Upper lobe of left lung (tissue), 6 donors: ENCODE results near the gene CLEC4M. TPM values are rescaled to one million over a fixed set of nuclear protein-coding genes. Genes with fewer than 3 reads are reported as not detected.

Experiments
- ATAC-seq, 2 donors: fragments of 200-7000 bp; cut with Tn5 transposase; one replicate each; pipeline ENCODE4 v1.9.1; 2022; ENCODE audit warnings: mild to moderate bottlenecking in 2 of 2, moderate library complexity in 2 of 2; ENCODE audit not compliant: low FRiP score in 2 of 2
- DNase-seq, 2 donors: peaks; one replicate each; pipeline ENCODE4 v3.0.0-alpha.2; 2019 to 2020
- H3K27ac ChIP-seq, 4 donors: fragments of 200-600 bp; sonication (generic); one replicate each; pipeline ENCODE4 v1.5.1; 2016 to 2019
- H3K27me3 ChIP-seq, 4 donors: fragments of 200-600 bp; sonication (generic); one replicate each; pipeline ENCODE4 v1.5.1; 2017 to 2019
- H3K36me3 ChIP-seq, 4 donors: fragments of 200-600 bp; sonication (generic); one replicate each; pipeline ENCODE4 v1.5.1; 2016 to 2019
- H3K4me1 ChIP-seq, 4 donors: fragments of 200-600 bp; sonication (generic); one replicate each; pipeline ENCODE4 v1.5.1; 2018 to 2019
- H3K4me3 ChIP-seq, 4 donors: fragments of 200-600 bp; sonication (generic); one replicate each; pipeline ENCODE4 v1.5.1; 2017 to 2019; ENCODE audit warnings: mild to moderate bottlenecking in 2 of 4, moderate library complexity in 1 of 4
- H3K9me3 ChIP-seq, 4 donors: fragments of 200-600 bp; sonication (generic); one replicate each; pipeline ENCODE4 v1.5.1; 2018 to 2019
- EP300 ChIP-seq, 4 donors: sonication (generic); formaldehyde crosslinking; IDR thresholded peaks; one replicate each; pipeline ENCODE4 v1.5.1; 2017; ENCODE audit warnings: antibody characterized with exemption in 4 of 4, control low read depth in 2 of 4
- POLR2A ChIP-seq, 4 donors: fragments of 450-650 bp; IDR thresholded peaks; one replicate each; pipeline ENCODE4 v1.5.1; 2016 to 2017; ENCODE audit warnings: antibody characterized with exemption in 4 of 4, mild to moderate bottlenecking in 2 of 4
- POLR2AphosphoS5 ChIP-seq, 2 donors: sonication (generic); formaldehyde crosslinking; IDR thresholded peaks; one replicate each; pipeline ENCODE4 v1.5.1; 2017; ENCODE audit warnings: antibody characterized with exemption in 2 of 2
- WGBS, 2 donors: methylation state at CpG; one replicate each; pipeline ENCODE4 v1.1.5; 2017 to 2018; 5-methylcytosine and 5-hydroxymethylcytosine counted together
- total RNA-seq, 6 donors: library from RNA; depleted of rRNA in 4 of 6; stranded (reverse); fragments of >200 nt in 4 of 6; gene quantifications; one replicate each; pipeline versions ENCODE4 v1.1.0 to v1.2.1, GENCODE V29; 2016 to 2021
- TF ChIP-seq, protein P1 (sequence below), 6 experiments: fragments of 450-650 bp in 4 of 6; fragments of 200-600 bp in 2 of 6; sonication (generic) in 2 of 6; IDR thresholded peaks; one replicate each; pipeline ENCODE4 v1.5.1; 2016 to 2019; ENCODE audit warnings: antibody characterized with exemption in 6 of 6
- donor health status: DM: no; HTN: no; CAD: no; lungs with moderate emphysema.
- donor health status: DM: no; HTN: yes; CAD: no; lungs with severe emphysema.

The CLEC4M gene
- total RNA-seq, 6 donors from 2014 or later = 0.86 to 7.4 (median 3.1) TPM; not detected in 1

DNA sequence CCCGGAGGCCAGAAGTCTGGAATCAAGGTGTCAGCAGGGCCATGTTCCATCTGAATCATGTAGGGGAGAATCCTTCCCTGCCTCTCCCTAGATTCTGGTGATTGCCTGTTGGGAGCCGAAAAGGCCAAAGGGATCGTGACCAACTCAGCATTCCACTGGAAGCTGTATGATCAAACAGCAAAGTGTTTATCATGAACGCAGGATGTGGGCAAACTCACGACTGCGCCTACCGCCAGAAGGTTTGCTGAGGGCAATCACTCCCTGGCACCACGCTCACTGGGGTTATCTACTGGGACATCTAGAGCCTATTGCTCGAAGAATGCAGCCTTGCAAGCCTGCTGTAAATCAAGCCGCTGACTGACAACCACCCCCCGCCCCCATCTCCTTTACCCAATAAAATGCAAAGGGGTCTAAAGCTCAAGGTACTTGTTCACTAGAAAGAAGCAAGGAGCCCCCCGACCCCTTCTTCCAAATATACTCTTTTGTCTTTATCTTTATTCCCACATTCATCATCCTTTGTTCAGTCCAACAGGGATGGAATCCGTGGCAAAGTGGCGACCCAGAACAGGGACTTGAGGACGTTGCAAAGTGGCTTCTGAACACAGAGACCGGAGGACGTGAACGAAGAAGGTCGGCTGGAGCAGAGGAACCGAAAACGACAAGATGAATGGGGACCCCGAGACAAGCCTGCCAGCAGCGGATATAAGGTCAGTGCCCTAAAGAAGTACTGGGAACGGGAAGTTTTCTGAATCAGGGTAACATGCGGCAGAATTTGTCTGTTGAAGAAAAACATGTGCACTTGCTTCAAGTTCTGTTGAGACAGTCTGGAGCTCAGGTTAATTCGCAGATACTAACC lies 16.8 kb downstream of the CLEC4M start:
- TF ChIP-seq POLR2A (IDR thresholded peaks at IDR 0.05) (no peak), POLR2AphosphoS5 (IDR thresholded peaks at IDR 0.05) (no peak)
- TF ChIP-seq, protein P1, sequence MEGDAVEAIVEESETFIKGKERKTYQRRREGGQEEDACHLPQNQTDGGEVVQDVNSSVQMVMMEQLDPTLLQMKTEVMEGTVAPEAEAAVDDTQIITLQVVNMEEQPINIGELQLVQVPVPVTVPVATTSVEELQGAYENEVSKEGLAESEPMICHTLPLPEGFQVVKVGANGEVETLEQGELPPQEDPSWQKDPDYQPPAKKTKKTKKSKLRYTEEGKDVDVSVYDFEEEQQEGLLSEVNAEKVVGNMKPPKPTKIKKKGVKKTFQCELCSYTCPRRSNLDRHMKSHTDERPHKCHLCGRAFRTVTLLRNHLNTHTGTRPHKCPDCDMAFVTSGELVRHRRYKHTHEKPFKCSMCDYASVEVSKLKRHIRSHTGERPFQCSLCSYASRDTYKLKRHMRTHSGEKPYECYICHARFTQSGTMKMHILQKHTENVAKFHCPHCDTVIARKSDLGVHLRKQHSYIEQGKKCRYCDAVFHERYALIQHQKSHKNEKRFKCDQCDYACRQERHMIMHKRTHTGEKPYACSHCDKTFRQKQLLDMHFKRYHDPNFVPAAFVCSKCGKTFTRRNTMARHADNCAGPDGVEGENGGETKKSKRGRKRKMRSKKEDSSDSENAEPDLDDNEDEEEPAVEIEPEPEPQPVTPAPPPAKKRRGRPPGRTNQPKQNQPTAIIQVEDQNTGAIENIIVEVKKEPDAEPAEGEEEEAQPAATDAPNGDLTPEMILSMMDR (IDR thresholded peaks at IDR 0.05) = no peak
- Histone ChIP-seq H3K27me3 (no peaks in the 10 kb centered on the region), H3K27ac (no peak overlapping the region), H3K36me3 (no peaks in the 10 kb centered on the region), H3K9me3 (no peaks in the 10 kb centered on the region), H3K4me1 (peaks cover 0 to 12% (median 7%) of the 10 kb centered on the region in 4 donors), H3K4me3 (no peak overlapping the region)
- 83 to 87% methylated on average over 26 of the region's 26 CpGs for WGBS, 2 donors
- DNase-seq (no peak), ATAC-seq (no peak)

DNA sequence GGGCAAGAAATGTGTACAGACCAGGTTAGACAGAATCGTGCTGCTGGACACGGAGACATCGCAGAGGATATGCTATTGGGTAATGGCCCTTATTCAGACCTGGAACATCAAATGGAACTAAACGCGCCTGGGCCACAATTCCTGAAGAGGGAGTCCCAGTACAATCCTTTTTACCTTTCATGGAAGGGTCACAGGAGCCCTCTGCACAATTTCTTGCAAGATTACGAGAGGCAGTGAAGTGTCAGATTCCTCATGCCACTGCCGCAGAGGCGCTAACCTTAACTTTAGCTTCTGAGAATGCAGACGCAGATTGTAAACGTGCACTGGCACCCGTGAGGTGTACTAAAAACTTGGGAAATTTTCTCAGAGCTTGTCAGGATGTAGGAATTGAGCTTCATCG lies 18.1 kb downstream of the CLEC4M start:
- Histone ChIP-seq H3K9me3 (no peaks in the 10 kb centered on the region), H3K27me3 (no peaks in the 10 kb centered on the region), H3K36me3 (no peaks in the 10 kb centered on the region), H3K4me1 (peaks cover 0 to 12% (median 7%) of the 10 kb centered on the region in 4 donors), H3K4me3 (no peak overlapping the region), H3K27ac (no peak overlapping the region)
- ATAC-seq = no peak
- WGBS, 2 donors = 58 to 63% methylated on average over 12 of the region's 12 CpGs
- TF ChIP-seq EP300 (IDR thresholded peaks at IDR 0.05) (no peak), POLR2AphosphoS5 (IDR thresholded peaks at IDR 0.05) (no peak), POLR2A (IDR thresholded peaks at IDR 0.05) (no peak)
- TF ChIP-seq, protein P1 (IDR thresholded peaks at IDR 0.05) = no peak
- DNase-seq = no peak

DNA sequence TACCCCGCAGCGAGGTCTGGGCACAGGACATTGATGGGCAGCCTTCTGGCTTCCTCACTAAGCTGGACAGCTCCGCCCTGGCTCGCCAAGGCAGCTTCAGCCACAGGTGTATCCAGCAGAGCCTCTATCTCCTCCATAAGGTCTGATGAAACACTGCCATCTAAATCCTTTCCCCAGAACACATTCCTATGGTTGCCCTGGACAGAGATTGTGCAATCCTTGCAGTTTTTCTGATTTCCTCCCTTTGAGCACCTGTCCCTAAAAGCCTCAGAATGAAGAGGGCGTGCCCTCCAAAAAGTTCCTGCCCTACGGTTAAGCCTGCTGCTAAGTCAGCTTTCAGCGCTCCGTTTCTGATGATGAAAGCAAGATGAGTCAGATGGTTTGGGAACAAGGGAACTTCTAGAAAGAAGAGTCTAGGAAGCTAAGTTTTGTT lies 21.0 kb downstream of the CLEC4M start:
- no peak overlapping the region for H3K4me3 ChIP-seq
- no peaks in the 10 kb centered on the region for H3K36me3 ChIP-seq
- TF ChIP-seq, protein P1 (IDR thresholded peaks at IDR 0.05) = no peak
- TF ChIP-seq POLR2A (IDR thresholded peaks at IDR 0.05) (no peak), EP300 (IDR thresholded peaks at IDR 0.05) (no peak), POLR2AphosphoS5 (IDR thresholded peaks at IDR 0.05) (no peak)
- ATAC-seq (peak; percentile 69 to 78), DNase-seq (peak in 1 of 2 donors; percentile 78)
- no peaks in the 10 kb centered on the region for H3K9me3 ChIP-seq
- no peak overlapping the region for H3K27ac ChIP-seq
- peaks cover 4 to 29% (median 19%) of the 10 kb centered on the region in 4 donors for H3K4me1 ChIP-seq
- WGBS, 2 donors = 29 to 34% methylated on average over 8 of the region's 8 CpGs
- H3K27me3 ChIP-seq = peaks cover 0 to 16% (median 10%) of the 10 kb centered on the region in 4 donors

DNA sequence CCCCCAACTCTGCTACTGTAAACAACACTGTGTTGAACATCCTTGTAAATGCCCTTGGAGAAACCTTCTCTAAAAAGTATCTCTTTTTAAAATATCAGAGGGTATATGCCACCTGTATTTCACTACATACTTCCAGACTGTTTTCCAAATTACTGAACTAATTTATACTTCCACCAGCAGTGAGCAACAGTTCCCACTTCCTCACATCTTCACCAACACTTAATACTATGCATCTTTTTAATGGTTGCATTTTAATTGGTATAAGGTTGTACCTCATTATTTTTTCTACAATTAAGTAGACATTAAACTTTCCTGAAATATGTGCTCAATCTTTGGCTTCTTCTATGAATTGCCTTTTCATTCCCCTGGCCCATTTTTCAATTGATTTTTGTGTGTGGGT lies 21.8 kb downstream of the CLEC4M start:
- TF ChIP-seq EP300 (IDR thresholded peaks at IDR 0.05) (no peak), POLR2A (IDR thresholded peaks at IDR 0.05) (no peak), POLR2AphosphoS5 (IDR thresholded peaks at IDR 0.05) (no peak)
- TF ChIP-seq, protein P1 (IDR thresholded peaks at IDR 0.05) = no peak
- no peaks in the 10 kb centered on the region for H3K36me3 ChIP-seq
- peaks cover 9 to 37% (median 26%) of the 10 kb centered on the region in 4 donors for H3K4me1 ChIP-seq
- ATAC-seq (no peak), DNase-seq (no peak)
- no peak overlapping the region for H3K4me3 ChIP-seq
- H3K27me3 ChIP-seq = peaks cover 0 to 24% (median 14%) of the 10 kb centered on the region in 4 donors
- H3K9me3 ChIP-seq = no peaks in the 10 kb centered on the region
- no peak overlapping the region for H3K27ac ChIP-seq
